DND-41 (cell line): Measurements from ENCODE around the gene CUL3.

Source experiments
- ATAC-seq: fragments of 200-7000 bp; cut with Tn5 transposase; 3 replicates; pipeline ENCODE4 v1.9.1; 2021; ENCODE audit warnings: low read depth; ENCODE audit not compliant: insufficient read depth
- DNase-seq: peaks from one replicate; pipeline ENCODE4 v3.0.0-alpha.2; 2020
- H2AFZ ChIP-seq: 2 replicates; pipeline ENCODE4 v1.6.0; 2012; ENCODE audit warnings: low read depth, low read length
- H3K27ac ChIP-seq: 2 replicates; pipeline ENCODE4 v1.5.1; 2012; ENCODE audit warnings: low read length, inconsistent platforms
- H3K27me3 ChIP-seq: fragments of 200-600 bp; sonication (generic); 2 replicates; pipeline ENCODE4 v1.6.0; 2012; ENCODE audit warnings: low read length, mild to moderate bottlenecking, inconsistent platforms; ENCODE audit not compliant: insufficient read depth, poor library complexity
- H3K36me3 ChIP-seq: 2 replicates; pipeline ENCODE4 v1.5.1; 2012; ENCODE audit warnings: low read length, inconsistent platforms; ENCODE audit not compliant: insufficient read depth
- H3K4me1 ChIP-seq: 2 replicates; pipeline ENCODE4 v1.5.1; 2012; ENCODE audit warnings: mild to moderate bottlenecking, low read length; ENCODE audit not compliant: insufficient read depth
- H3K4me2 ChIP-seq: 2 replicates; pipeline ENCODE4 v1.6.0; 2012; ENCODE audit warnings: mild to moderate bottlenecking, moderate library complexity, low read length, inconsistent platforms; ENCODE audit not compliant: insufficient read depth
- H3K4me3 ChIP-seq, 2 experiments: fragments of 200-600 bp in 1 of 2; shearing (Covaris generic) in 1 of 2; 2 replicates each; pipeline ENCODE4 v1.5.1; 2012 to 2016; ENCODE audit warnings: inconsistent platforms in 2 of 2, low read length in 2 of 2, mild to moderate bottlenecking in 2 of 2, low read depth in 1 of 2, moderate library complexity in 1 of 2
- H3K79me2 ChIP-seq: 2 replicates; pipeline ENCODE4 v1.6.0; 2012; ENCODE audit warnings: low read length, inconsistent platforms; ENCODE audit not compliant: insufficient read depth
- H3K9ac ChIP-seq: 2 replicates; pipeline ENCODE4 v1.6.0; 2012; ENCODE audit warnings: low read depth, mild to moderate bottlenecking, inconsistent platforms, low read length, moderate library complexity
- H3K9me3 ChIP-seq: 2 replicates; pipeline ENCODE4 v1.5.1; 2012; ENCODE audit warnings: low read length, moderate library complexity, mild to moderate bottlenecking, inconsistent platforms; ENCODE audit not compliant: insufficient read depth, severe bottlenecking
- H4K20me1 ChIP-seq: 2 replicates; pipeline ENCODE4 v1.6.0; 2012; ENCODE audit warnings: low read length; ENCODE audit not compliant: insufficient read depth
- CTCF ChIP-seq: IDR thresholded peaks from 2 replicates; pipeline ENCODE4 v1.5.1; 2012; ENCODE audit warnings: borderline replicate concordance, low read length, moderate library complexity, mild to moderate bottlenecking; ENCODE audit not compliant: poor library complexity, severe bottlenecking; ENCODE audit errors: extremely low read depth
- EZH2 ChIP-seq: IDR thresholded peaks from 3 replicates; pipeline ENCODE4 v1.6.1; 2012; ENCODE audit warnings: borderline replicate concordance, low read depth, mild to moderate bottlenecking, moderate library complexity, low read length, inconsistent platforms; ENCODE audit not compliant: severe bottlenecking

The CUL3 gene

GRCh38 chr2:224448236-224448635 is 136.9 kb downstream of the CUL3 start:
- H3K79me2 ChIP-seq: no peaks in the 10 kb centered on the region
- H3K9ac ChIP-seq: no peak overlapping the region
- TF ChIP-seq CTCF (no peak), EZH2 (no peak)
- no peaks in the 10 kb centered on the region for H3K36me3 ChIP-seq
- H3K9me3 ChIP-seq: no peaks in the 10 kb centered on the region
- H2AFZ ChIP-seq: no peak overlapping the region
- no peaks in the 10 kb centered on the region for H3K27me3 ChIP-seq
- no peak overlapping the region for H3K4me2 ChIP-seq
- H3K27ac ChIP-seq: no peak overlapping the region
- no peaks in the 10 kb centered on the region for H4K20me1 ChIP-seq
- no peaks in the 10 kb centered on the region for H3K4me1 ChIP-seq
- DNase-seq (no peak), ATAC-seq (no peak)
- no peak overlapping the region for H3K4me3 ChIP-seq

DNA sequence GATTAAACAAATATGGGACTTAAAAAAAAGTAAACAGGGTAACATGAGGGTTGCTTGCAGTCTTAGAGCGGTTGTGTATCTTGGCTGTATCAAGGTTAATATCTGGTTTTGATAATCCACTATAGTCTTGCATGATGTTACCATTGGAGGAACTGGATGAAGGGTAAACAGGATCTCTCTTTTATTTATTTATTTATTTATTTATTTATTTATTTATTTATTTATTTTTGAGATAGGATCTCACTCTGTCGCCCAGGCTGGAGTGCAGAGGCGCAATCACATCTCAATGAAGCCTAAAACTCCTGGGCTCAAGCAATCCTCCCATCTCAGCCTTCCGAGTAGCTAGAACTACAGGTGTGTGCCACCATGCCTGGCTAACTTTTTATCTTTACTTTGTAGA is 140.4 kb downstream of the CUL3 start:
- Histone ChIP-seq H3K79me2 (no peaks in the 10 kb centered on the region), H3K36me3 (no peaks in the 10 kb centered on the region), H3K4me2 (no peak overlapping the region), H2AFZ (no peak overlapping the region), H3K4me1 (no peaks in the 10 kb centered on the region), H3K27ac (no peak overlapping the region), H3K9ac (no peak overlapping the region), H4K20me1 (no peaks in the 10 kb centered on the region), H3K9me3 (no peaks in the 10 kb centered on the region), H3K27me3 (no peaks in the 10 kb centered on the region), H3K4me3 (no peak overlapping the region)
- TF ChIP-seq EZH2: no peak
- TF ChIP-seq CTCF: no peak
- ATAC-seq: no peak
- DNase-seq: no peak

DNA sequence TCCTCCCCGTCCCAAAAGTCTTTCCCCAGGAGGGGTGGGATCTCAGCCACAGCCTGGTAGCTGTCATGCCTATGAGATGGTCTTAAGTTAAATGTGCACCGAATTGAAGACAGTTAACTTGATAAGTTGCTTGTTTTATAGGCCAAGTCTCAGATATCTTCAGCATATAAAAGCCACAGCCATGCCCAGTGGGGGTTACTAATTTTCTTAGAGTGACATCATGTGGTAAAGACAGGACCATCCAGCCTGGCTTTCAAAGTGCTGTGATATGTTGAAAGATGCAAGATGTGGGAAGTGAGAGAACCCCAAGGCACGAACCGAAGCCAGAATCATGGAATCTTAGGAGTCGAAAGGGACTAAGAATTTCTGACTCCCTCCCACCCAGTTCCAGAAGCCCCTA is 141.1 kb downstream of the CUL3 start:
- H4K20me1 ChIP-seq: no peaks in the 10 kb centered on the region
- no peaks in the 10 kb centered on the region for H3K27me3 ChIP-seq
- H3K4me2 ChIP-seq: no peak overlapping the region
- no peak for ATAC-seq
- no peak overlapping the region for H3K4me3 ChIP-seq
- H3K27ac ChIP-seq: no peak overlapping the region
- DNase-seq: no peak
- H2AFZ ChIP-seq: no peak overlapping the region
- no peaks in the 10 kb centered on the region for H3K36me3 ChIP-seq
- TF ChIP-seq EZH2 (no peak), CTCF (no peak)
- no peaks in the 10 kb centered on the region for H3K79me2 ChIP-seq
- no peaks in the 10 kb centered on the region for H3K9me3 ChIP-seq
- no peaks in the 10 kb centered on the region for H3K4me1 ChIP-seq
- no peak overlapping the region for H3K9ac ChIP-seq
